IPS-18a (cell line): ENCODE measurements around the gene DPYD.

Source experiments
- H3K27ac ChIP-seq: one replicate; pipeline ENCODE4 v1.5.1; 2013; ENCODE audit warnings: low read length
- H3K27me3 ChIP-seq: one replicate; pipeline ENCODE4 v1.6.1; 2013; ENCODE audit warnings: mild to moderate bottlenecking, low read length; ENCODE audit not compliant: control insufficient read depth, insufficient read depth
- H3K36me3 ChIP-seq: one replicate; pipeline ENCODE4 v1.6.1; 2013; ENCODE audit warnings: low read depth, low read length; ENCODE audit not compliant: control insufficient read depth
- H3K4me1 ChIP-seq: one replicate; pipeline ENCODE4 v1.6.1; 2013; ENCODE audit warnings: low read depth, low read length; ENCODE audit not compliant: control insufficient read depth
- H3K4me3 ChIP-seq: one replicate; pipeline ENCODE4 v1.5.1; 2013; ENCODE audit warnings: low read length
- H3K9ac ChIP-seq: one replicate; pipeline ENCODE4 v1.6.1; 2013; ENCODE audit warnings: mild to moderate bottlenecking, low read length, moderate library complexity
- H3K9me3 ChIP-seq: one replicate; pipeline ENCODE4 v1.6.1; 2013; ENCODE audit warnings: low read depth, low read length; ENCODE audit not compliant: control insufficient read depth

DPYD gene

DNA sequence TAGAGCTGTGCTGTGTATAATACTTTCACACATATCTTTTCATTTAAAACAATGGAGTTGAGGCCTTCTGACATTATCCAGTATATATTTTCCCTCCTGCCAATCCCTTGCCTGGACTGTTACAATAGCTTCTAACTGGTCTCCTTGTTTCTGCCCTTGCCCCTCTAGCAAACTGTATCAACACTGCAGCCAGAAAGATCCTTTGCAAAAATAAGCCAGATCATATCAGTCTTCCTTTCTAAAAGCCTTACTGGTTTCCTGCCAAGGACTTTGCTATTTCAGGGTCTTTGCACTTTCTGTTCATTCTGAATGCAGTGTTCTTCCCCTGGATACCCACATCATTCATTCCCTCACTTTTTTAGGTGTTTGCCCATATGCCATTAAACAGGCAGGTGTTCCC, 829.2 kb downstream of the DPYD start:
- H3K9me3 ChIP-seq: no peaks in the 10 kb centered on the region
- no peak overlapping the region for H3K4me3 ChIP-seq
- H3K27ac ChIP-seq: no peak overlapping the region
- H3K36me3 ChIP-seq: no peaks in the 10 kb centered on the region
- peaks cover 6% of the 10 kb centered on the region for H3K4me1 ChIP-seq
- H3K9ac ChIP-seq: no peak overlapping the region
- H3K27me3 ChIP-seq: no peaks in the 10 kb centered on the region

DNA sequence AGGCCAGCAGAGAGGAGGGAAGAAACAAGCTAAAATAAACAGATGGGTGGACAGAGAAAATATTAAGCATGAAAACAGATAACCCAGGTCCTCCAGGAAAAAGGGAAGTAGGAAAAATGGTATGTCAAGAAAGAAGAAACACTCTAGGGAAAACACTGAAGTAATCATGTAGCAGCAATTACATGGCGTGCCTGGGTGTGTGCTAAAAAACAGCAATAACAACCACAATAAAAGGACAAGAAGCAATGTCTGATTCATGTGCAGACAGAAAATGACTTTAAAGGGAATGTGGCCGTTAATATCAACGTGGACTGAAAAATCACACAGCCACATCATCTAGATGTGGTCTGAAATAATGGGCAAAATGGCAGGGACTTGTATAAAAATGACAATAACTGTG, 829.6 kb downstream of the DPYD start:
- Histone ChIP-seq H3K27me3 (no peaks in the 10 kb centered on the region), H3K27ac (no peak overlapping the region), H3K4me1 (peaks cover 6% of the 10 kb centered on the region), H3K9ac (no peak overlapping the region), H3K36me3 (no peaks in the 10 kb centered on the region), H3K9me3 (no peaks in the 10 kb centered on the region), H3K4me3 (no peak overlapping the region)

DNA sequence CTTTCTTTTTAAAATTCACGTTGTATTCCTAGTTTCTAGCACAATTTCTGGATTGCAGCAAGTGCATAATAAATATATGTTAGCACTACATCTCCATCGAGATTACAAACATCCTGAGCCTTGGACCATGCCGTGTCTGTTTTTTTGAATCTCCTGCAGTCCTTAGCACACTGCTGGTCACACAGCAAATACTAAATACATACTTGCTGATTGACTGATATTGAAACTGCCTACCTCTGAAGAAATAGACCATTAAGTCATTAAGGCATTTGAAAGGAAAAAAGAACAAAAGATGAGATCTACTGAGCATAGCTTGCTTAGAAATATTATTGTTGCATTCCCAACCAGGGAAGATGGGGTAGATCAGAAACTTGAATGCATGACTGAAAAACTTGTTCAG, 830.1 kb downstream of the DPYD start:
- Histone ChIP-seq H3K27ac (no peak overlapping the region), H3K9ac (no peak overlapping the region), H3K4me3 (no peak overlapping the region)

DNA sequence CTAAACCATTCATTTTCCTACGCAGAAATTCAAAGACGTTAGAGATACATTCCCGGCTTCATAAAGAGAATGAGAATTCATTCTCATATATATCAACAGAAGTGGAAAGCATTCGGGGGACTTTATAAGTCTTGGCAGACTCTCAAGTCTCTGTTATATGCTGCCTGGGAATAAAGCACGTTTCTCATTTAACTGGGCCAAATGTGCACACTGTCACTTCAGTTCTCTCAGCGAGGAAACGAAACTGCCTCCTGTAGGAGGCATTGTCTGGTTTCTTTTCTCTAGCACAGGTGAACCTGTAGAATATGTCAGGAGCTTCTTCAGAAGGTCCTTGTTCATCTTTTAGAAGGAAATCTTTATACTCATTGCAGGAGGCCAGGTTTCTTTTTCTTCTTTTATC, 831.7 kb downstream of the DPYD start:
- H3K9me3 ChIP-seq: no peaks in the 10 kb centered on the region
- no peaks in the 10 kb centered on the region for H3K27me3 ChIP-seq
- no peak overlapping the region for H3K9ac ChIP-seq
- H3K4me1 ChIP-seq: peaks cover 3% of the 10 kb centered on the region
- no peaks in the 10 kb centered on the region for H3K36me3 ChIP-seq
- H3K27ac ChIP-seq: no peak overlapping the region
- H3K4me3 ChIP-seq: no peak overlapping the region

More for the DNA sequence above, 830.1 kb downstream of the DPYD start:
- Histone ChIP-seq H3K36me3 (no peaks in the 10 kb centered on the region), H3K9me3 (no peaks in the 10 kb centered on the region), H3K4me1 (peaks cover 6% of the 10 kb centered on the region), H3K27me3 (no peaks in the 10 kb centered on the region)

DNA sequence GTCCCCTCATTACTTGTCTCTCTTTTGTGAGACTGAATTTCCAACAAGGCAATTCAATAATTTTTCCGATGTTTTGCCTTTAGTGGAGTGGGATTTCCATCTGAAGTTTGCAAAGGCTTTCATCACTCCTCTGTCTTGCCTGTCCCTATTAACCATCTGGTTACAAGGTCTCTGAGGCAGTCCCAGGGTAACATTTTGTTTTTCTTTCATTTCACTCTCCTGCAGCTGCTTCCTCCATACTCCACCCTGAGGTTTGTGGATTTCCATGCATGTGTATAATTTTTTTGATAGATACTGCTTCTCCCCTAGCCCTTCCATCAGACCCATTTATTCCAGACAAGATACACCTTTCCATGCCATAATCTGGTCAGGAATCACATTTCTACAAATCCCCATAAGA, 832.4 kb downstream of the DPYD start:
- no peak overlapping the region for H3K27ac ChIP-seq
- H3K4me1 ChIP-seq: no peaks in the 10 kb centered on the region

DNA sequence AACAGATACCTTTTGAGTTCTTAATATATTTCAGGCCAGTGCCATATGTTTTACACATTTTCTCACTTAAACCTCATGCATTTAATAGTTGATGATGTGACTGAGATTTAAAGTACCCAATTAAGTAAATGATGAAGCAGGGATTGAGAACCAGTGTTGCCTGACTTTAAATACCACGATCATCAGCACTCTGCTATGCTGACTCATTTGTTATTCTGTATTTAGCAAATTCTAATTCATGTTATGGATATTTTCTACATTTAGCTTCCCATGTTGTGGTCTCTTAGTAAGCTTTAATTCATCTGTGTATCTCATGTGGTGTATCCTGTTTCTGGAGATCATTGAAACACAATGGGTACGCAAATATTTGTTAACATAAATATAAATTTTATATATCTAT, 836.3 kb downstream of the DPYD start:
- no peaks in the 10 kb centered on the region for H3K36me3 ChIP-seq
- H3K27me3 ChIP-seq: no peaks in the 10 kb centered on the region
- no peak overlapping the region for H3K9ac ChIP-seq
- H3K9me3 ChIP-seq: no peaks in the 10 kb centered on the region
- no peak overlapping the region for H3K4me3 ChIP-seq
- H3K4me1 ChIP-seq: no peaks in the 10 kb centered on the region
- no peak overlapping the region for H3K27ac ChIP-seq

More for the DNA sequence above, 832.4 kb downstream of the DPYD start:
- Histone ChIP-seq H3K9ac (no peak overlapping the region), H3K27me3 (no peaks in the 10 kb centered on the region), H3K36me3 (no peaks in the 10 kb centered on the region), H3K4me3 (no peak overlapping the region), H3K9me3 (no peaks in the 10 kb centered on the region)

DNA sequence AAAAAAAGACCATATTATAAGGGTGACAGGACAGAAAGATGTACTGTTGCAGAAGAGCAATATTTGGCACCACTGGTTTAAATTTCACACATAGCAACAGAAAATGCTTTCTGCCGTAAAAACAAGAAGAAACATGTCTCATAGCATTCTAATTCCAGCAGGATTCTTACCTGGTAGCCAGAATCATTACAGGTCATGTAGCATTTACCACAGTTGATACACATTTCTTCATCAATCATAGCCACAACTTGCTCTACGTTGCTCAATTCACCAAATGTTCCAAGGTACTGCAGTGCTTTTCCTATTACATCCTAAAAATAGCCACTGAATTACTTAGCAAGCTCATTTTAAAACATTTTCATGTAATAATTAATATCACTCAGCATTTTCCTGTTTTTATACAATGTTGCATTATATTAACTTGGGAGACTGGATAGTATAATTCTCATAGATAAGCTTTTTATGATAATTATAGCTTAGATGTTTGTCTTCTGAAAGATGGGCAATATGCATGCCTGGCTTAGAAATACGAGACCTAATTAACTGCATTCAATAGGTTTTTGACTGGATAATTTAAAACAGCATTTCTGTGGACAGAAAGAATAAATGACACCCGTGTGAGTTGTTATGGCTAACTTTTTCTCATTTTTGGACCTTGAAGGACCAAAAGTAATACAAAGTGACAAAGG, 838.5 kb downstream of the DPYD start:
- Histone ChIP-seq H3K4me1 (no peaks in the 10 kb centered on the region), H3K4me3 (no peak overlapping the region), H3K9me3 (no peaks in the 10 kb centered on the region), H3K36me3 (no peaks in the 10 kb centered on the region), H3K27me3 (no peaks in the 10 kb centered on the region), H3K27ac (no peak overlapping the region), H3K9ac (no peak overlapping the region)

DNA sequence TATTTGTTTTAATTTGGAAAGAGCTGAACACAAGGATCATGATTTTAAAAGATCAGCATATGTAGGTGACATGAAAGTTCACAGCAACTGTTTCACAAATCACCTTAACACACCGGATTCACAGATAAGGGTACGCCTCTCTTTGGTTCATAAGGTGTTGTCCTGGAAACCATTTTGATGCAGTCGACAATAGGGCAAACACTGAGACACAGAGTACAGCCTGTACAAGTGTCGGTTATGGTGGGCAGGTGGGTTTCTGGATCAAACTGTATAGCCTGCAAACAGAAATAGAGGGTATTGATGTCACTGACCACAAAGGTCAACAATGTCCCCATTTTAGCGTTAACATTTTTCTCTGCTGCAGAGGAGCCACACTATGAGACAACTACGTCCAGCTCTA, 842.0 kb downstream of the DPYD start:
- no peak overlapping the region for H3K4me3 ChIP-seq
- H3K27ac ChIP-seq: no peak overlapping the region
- H3K36me3 ChIP-seq: no peaks in the 10 kb centered on the region
- no peaks in the 10 kb centered on the region for H3K27me3 ChIP-seq
- no peak overlapping the region for H3K9ac ChIP-seq
- H3K9me3 ChIP-seq: no peaks in the 10 kb centered on the region
- H3K4me1 ChIP-seq: no peaks in the 10 kb centered on the region

DNA sequence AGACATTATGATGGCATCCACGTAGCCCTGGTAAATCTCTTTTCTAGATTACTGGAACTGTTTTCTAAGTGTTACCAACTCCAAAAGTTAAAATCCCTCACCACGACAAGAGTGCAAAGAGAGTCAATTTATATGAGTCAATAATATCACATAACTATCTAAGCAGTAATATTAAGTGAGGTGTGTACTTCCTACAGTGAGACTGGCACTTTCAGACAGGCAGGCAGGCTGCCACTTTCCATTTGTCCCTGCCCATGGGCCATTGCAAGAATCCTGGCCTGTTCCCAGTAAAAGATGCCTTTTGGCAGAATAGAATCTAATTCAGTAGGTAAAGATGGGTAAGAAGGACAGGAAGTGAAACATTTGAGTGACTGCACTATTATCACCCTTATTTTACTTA, 843.6 kb downstream of the DPYD start:
- Histone ChIP-seq H3K27me3 (no peaks in the 10 kb centered on the region), H3K9me3 (no peaks in the 10 kb centered on the region), H3K9ac (no peak overlapping the region), H3K36me3 (no peaks in the 10 kb centered on the region), H3K27ac (no peak overlapping the region), H3K4me3 (no peak overlapping the region), H3K4me1 (no peaks in the 10 kb centered on the region)

DNA sequence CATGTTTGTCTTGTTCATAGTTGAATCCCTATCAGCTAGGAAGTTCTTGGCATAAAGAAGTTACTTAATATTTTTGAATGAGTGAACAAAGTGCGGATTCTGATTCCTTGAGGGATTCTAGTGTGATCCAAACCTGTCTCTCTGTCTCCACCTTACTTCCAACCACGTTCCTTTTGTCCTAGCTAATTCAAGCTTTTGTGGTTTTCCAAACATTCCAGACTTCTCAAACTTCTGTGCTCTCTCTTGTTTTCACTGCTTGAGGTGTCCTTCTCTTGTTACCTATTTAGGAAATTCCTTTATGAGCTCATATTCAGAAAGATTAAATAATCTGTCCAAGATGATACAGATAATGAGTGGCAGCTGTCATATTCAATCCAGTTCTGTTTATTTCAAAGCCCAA, 846.1 kb downstream of the DPYD start:
- no peaks in the 10 kb centered on the region for H3K9me3 ChIP-seq
- no peaks in the 10 kb centered on the region for H3K36me3 ChIP-seq
- no peaks in the 10 kb centered on the region for H3K4me1 ChIP-seq
- no peaks in the 10 kb centered on the region for H3K27me3 ChIP-seq
- no peak overlapping the region for H3K4me3 ChIP-seq
- no peak overlapping the region for H3K27ac ChIP-seq
- H3K9ac ChIP-seq: no peak overlapping the region

DNA sequence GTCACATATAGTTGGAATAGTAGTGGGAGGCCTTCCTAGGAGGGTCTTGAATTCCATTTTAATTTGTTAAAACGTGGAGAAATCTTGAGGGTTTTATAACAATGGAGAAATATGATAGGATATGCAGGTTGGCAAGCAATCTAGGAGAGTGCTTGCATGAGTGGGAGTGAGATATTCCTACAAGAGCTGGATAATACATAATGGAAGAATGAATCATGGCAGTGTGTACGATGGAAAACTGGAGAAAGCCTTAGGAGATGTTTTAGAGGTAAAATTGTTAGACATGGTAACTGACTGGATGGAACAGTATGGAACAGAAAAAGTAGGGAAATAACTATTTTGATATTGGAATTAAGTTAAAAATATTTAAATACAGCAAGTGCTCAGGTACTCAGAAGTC, 846.9 kb downstream of the DPYD start:
- Histone ChIP-seq H3K27ac (no peak overlapping the region), H3K36me3 (no peaks in the 10 kb centered on the region), H3K9ac (no peak overlapping the region), H3K4me1 (no peaks in the 10 kb centered on the region), H3K27me3 (no peaks in the 10 kb centered on the region), H3K4me3 (no peak overlapping the region), H3K9me3 (no peaks in the 10 kb centered on the region)

DNA sequence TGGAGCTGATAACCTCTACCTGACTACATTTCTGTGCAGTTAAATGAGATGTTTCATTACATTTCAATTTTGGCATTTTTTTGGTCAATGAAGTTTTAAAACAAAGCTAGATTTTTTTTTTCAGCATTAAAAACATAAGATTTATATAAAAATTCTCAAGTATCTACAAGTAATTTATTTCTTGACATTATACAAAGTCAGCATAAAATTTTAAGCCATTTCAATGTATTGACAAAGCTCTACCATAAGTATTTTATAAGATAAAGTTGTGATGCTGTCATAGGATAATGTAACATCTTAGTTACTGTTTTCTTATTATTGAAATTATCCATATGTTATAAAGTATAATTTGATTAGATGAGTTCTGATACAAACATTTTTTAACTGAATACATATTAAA, 847.7 kb downstream of the DPYD start:
- no peaks in the 10 kb centered on the region for H3K27me3 ChIP-seq
- H3K27ac ChIP-seq: no peak overlapping the region
- H3K9me3 ChIP-seq: no peaks in the 10 kb centered on the region
- H3K4me3 ChIP-seq: no peak overlapping the region
- no peaks in the 10 kb centered on the region for H3K4me1 ChIP-seq
- no peaks in the 10 kb centered on the region for H3K36me3 ChIP-seq
- H3K9ac ChIP-seq: no peak overlapping the region
